Measurements from ENCODE around the gene KCNAB1.
"Not testable (repeated sequence)": the region's sequence is repeated elsewhere in the genome, so short reads cannot be mapped to it uniquely, and the experiment has no call there.

Gene KCNAB1

GRCh38 chr3:156215751-156216150, 95.4 kb downstream of the KCNAB1 start:
- no peak overlapping the region for H3K4me3 ChIP-seq (ENCODE audit: low read depth, low read length)
- no peak for TF ChIP-seq CTCF (IDR thresholded peaks at IDR 0.05; ENCODE audit: borderline replicate concordance, insufficient read depth, low read depth, low read length)

GRCh38 chr3:156216216-156216615, 95.8 kb downstream of the KCNAB1 start:
- TF ChIP-seq CTCF (IDR thresholded peaks at IDR 0.05; ENCODE audit: borderline replicate concordance, insufficient read depth, low read depth, low read length): no peak
- H3K4me3 ChIP-seq (ENCODE audit: low read depth, low read length): no peak overlapping the region

DNA sequence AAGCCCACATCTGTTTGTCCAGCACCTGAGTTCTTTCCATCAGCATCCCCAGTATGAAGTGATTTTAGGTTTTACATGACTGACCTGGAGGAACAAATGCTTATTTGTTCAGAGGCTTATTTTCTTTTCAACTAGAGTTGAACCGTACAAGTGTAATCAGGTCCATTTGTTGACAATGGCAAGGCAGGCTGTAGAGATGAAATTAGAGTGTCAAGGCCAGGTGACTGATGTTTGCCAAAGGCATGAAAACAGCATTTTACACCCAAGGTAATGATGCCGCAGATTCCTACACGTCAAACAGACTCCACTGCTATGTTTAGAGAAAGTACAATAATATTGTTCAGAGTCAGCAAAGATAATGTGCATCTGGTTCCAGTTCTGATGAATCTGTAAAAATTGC, 96.5 kb downstream of the KCNAB1 start:
- no peak overlapping the region for H3K4me3 ChIP-seq (ENCODE audit: low read depth, low read length)
- no peak for TF ChIP-seq CTCF (IDR thresholded peaks at IDR 0.05; ENCODE audit: borderline replicate concordance, insufficient read depth, low read depth, low read length)

DNA sequence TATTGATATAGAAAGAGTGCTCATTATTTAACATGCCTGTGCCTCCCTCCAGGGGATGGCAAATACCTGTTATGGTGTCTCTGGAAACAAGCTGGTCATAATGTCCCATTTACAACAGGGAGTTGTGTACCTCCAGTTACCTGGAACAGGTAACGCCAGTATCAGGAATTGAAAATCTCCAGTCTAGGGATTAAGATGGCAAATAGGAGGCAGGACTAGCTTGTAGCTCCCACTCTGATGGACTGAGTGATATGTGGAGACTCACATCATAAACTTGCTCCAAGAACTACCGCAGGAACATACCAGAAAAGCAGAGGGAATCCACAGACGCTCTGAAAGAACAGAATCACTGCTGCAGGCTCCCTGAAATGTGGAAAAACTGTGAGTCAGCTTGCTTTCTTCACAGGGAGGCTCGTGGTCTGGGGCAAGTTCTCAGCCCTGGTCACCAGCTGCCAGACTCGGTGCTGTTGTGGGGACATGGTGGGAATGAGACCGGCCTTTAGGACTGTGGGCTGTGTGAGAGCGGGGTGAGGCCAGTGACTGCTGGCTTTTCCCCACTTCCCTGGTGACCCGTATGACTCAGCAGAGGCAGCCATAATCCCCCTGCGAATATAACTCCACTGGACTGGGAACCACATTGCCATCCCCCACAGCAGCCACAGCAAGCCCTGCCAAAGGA, 97.4 kb downstream of the KCNAB1 start:
- no peak overlapping the region for H3K4me3 ChIP-seq (ENCODE audit: low read depth, low read length)
- no peak for TF ChIP-seq CTCF (IDR thresholded peaks at IDR 0.05; ENCODE audit: borderline replicate concordance, insufficient read depth, low read depth, low read length)

DNA sequence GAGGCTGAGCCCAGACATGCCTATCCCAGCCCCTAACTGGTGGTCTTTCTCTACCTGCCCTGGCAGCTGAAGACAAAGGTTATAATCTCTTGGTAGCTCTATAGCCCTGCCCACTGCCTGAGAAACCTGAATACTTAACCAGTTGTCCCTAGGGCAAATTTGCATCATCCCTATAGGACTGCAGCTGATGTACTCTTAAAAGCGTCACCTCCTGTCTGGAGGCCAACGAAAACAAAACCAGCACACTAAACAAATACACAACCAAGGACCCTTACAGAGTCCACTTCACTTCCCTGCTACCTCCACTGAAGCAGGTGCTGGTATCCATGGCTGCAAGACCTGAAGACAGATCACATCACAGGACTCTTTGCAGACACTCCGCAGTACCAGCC, 98.0 kb downstream of the KCNAB1 start:
- no peak for TF ChIP-seq CTCF (IDR thresholded peaks at IDR 0.05; ENCODE audit: borderline replicate concordance, insufficient read depth, low read depth, low read length)

DNA sequence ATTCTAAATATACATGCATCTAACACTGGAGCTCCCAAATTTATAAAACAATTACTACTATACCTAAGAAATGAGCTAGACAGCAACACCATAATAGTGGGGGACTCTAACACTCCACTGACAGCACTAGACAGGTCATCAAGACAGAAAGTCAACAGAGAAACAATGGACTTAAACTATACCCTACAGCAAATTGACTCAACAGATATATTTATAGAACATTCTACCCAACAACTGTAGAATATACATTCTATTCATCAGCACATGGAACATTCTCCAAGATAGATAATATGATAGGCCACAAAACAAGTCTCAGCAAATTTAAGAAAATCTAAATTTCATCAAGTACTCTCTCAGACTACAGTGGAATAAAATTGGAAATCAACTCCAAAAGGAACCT, 102.0 kb downstream of the KCNAB1 start:
- not testable (repeated sequence) for H3K4me3 ChIP-seq (ENCODE audit: low read depth, low read length)

More for the DNA sequence above, 98.0 kb downstream of the KCNAB1 start:
- H3K4me3 ChIP-seq (ENCODE audit: low read depth, low read length): no peak overlapping the region

GRCh38 chr3:156224046-156224445, 103.7 kb downstream of the KCNAB1 start:
- not testable (repeated sequence) for H3K4me3 ChIP-seq (ENCODE audit: low read depth, low read length)

DNA sequence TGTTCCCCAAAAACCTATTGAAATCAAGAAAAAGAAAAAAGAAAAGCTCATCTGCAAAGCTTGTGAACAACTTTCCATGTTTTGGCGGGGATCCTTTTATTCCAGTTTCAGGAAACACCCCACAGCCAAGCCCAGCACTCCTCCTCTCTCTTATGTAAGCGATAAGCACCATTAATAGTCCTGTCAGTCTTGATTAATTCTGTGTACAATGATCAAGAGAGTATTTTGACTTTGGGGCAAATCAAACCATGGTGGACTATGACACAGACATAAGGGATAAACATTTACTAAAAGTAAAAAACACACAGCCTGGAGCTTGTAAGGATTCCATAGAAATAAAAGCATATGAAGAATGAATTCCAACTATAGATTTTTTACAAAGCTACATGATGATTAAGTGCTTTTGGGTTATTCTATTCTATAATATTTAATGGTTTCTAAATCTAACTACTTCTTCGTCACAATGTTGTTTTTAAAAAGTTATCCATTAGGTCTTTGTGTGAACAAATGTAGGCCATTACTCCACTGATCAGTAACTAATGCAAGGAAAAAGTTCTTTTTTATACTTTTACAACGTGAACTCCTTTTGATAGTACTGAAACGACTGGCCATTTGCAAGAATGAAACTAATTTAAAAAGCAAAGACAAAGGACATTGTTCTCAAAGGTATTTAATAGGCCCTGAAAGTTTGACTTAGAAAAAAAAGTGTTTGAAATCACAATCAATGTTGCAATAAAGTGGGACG, 106.5 kb downstream of the KCNAB1 start:
- H3K4me3 ChIP-seq (ENCODE audit: low read depth, low read length): no peak overlapping the region
- no peak for TF ChIP-seq CTCF (IDR thresholded peaks at IDR 0.05; ENCODE audit: borderline replicate concordance, insufficient read depth, low read depth, low read length)

All from GM12875 (cell line).